Neural crest cell (in vitro differentiated cells): ENCODE measurements around the gene NUP50. TPM values are rescaled to one million over a fixed set of nuclear protein-coding genes. Genes with fewer than 3 reads are reported as not detected.

Source experiments
- DNase-seq: peaks from one replicate; pipeline ENCODE4 v3.0.0; 2021; ENCODE audit warnings: low read depth, mixed read lengths, low spot score
- H3K27ac Mint-ChIP-seq: one replicate; pipeline ENCODE4 v1.8.0; 2021; ENCODE audit warnings: mild to moderate bottlenecking, mixed read lengths; ENCODE audit not compliant: unreplicated experiment
- H3K27me3 Mint-ChIP-seq: 2 replicates; pipeline ENCODE4 v1.8.0; 2021; ENCODE audit warnings: low read depth, mild to moderate bottlenecking, mixed read lengths
- H3K36me3 Mint-ChIP-seq: 2 replicates; pipeline ENCODE4 v1.8.0; 2021; ENCODE audit warnings: low read depth, mild to moderate bottlenecking, mixed read lengths
- H3K4me1 Mint-ChIP-seq: 2 replicates; pipeline ENCODE4 v1.8.0; 2021; ENCODE audit warnings: mixed read lengths
- H3K4me3 Mint-ChIP-seq: one replicate; pipeline ENCODE4 v1.8.0; 2021; ENCODE audit warnings: mild to moderate bottlenecking, mixed read lengths
- H3K9me3 Mint-ChIP-seq: 2 replicates; pipeline ENCODE4 v1.8.0; 2021; ENCODE audit warnings: mixed read lengths
- total RNA-seq: library from RNA; stranded (reverse); gene quantifications from 2 replicates; pipeline ENCODE4 v1.2.1, GENCODE V29; 2021
- TF ChIP-seq, protein P1 (sequence below): fragments of 200-600 bp; sonication (generic); conservative IDR thresholded peaks from 2 replicates; pipeline ENCODE4 v1.5.0; 2021; ENCODE audit warnings: antibody characterized with exemption, mild to moderate bottlenecking

Gene NUP50
- total RNA-seq, 1 donor from 2014 or later, result 128 TPM

DNA sequence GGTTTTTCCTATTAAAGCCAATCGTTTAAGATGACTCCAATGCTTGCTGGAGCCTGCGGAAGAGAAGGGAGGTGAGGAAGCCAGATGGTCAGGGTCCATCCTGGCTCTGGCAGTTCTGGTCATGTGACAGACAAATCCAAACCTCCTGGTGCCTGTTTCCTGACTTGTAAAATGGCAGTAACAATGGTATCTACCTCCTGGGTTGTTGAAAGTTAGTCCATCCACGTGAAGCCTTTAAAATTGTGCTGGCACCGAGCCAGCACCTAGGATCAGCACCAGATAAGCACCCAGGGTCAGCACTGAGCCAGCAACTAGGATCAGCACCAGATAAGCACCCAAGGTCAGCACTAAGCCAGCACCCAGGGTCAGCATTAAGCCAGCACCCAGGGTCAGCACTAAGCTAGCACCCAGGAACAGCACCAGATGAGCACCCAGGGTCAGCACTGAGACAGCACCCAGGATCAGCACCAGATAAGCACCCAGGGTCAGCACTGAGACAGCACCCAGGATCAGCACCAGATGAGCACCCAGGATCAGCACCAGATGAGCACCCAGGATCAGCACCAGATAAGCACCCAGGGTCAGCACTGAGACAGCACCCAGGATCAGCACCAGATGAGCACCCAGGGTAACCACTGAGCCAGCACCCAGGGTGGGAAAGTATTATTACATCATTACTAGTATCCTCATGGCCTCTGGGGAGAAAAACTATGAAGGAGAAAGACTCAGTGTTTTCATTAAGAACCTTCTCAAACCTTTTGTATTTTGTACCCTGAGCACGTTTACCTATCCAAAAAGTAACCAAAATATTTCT lies 59.8 kb downstream of the NUP50 start:
- H3K36me3 Mint-ChIP-seq, result no peaks in the 10 kb centered on the region
- no peaks in the 10 kb centered on the region for H3K27me3 Mint-ChIP-seq
- H3K27ac Mint-ChIP-seq, result no peak overlapping the region
- no peaks in the 10 kb centered on the region for H3K9me3 Mint-ChIP-seq
- TF ChIP-seq, protein P1, sequence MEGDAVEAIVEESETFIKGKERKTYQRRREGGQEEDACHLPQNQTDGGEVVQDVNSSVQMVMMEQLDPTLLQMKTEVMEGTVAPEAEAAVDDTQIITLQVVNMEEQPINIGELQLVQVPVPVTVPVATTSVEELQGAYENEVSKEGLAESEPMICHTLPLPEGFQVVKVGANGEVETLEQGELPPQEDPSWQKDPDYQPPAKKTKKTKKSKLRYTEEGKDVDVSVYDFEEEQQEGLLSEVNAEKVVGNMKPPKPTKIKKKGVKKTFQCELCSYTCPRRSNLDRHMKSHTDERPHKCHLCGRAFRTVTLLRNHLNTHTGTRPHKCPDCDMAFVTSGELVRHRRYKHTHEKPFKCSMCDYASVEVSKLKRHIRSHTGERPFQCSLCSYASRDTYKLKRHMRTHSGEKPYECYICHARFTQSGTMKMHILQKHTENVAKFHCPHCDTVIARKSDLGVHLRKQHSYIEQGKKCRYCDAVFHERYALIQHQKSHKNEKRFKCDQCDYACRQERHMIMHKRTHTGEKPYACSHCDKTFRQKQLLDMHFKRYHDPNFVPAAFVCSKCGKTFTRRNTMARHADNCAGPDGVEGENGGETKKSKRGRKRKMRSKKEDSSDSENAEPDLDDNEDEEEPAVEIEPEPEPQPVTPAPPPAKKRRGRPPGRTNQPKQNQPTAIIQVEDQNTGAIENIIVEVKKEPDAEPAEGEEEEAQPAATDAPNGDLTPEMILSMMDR, result no peak
- no peak for DNase-seq
- H3K4me1 Mint-ChIP-seq, result peaks cover 61% of the 10 kb centered on the region
- H3K4me3 Mint-ChIP-seq, result no peak overlapping the region

GRCh38 chr22:45224331-45224730 lies 60.6 kb downstream of the NUP50 start:
- H3K9me3 Mint-ChIP-seq, result no peaks in the 10 kb centered on the region
- H3K27ac Mint-ChIP-seq, result peak overlapping the region; percentile 98
- H3K4me3 Mint-ChIP-seq, result no peak overlapping the region
- no peak for DNase-seq
- no peaks in the 10 kb centered on the region for H3K36me3 Mint-ChIP-seq
- TF ChIP-seq, protein P1, result no peak
- H3K27me3 Mint-ChIP-seq, result no peaks in the 10 kb centered on the region
- H3K4me1 Mint-ChIP-seq, result peaks cover 52% of the 10 kb centered on the region

DNA sequence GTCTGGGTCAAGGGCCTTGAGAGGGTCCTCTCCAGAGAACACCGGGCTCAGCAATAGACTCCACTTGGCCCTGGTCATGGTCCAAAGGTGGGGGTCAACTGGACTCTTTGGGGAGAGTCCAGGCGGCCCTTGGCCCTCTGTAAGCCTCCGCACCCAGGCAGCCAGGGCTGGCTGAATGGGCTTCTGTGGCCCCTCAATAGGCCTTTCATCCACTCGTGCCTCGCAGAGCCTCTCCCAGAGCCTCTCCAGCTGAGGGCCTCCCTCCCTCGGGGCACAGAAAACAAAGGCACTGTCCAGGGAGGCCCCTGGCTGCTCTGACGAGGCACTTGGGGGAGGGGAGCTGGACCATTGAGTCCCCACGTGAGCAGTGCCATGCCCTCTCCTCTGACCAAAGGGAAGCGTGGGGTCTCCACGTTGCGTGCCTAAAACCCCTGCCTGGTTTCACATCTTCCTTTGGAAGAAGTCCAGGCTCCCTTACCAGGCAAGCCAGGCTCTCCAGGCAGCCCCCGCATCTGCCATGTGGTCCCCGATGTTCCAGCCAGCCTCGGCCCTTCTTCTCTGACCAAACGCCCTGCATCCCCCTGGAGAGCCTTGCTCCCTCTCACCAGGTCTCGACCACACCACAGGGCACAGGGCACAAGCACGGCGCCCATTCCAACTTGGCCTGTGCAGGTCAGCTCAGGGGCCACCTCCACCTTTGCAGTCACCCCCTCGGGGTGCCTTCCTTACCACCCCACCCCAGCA lies 61.4 kb downstream of the NUP50 start:
- Mint-ChIP-seq H3K9me3 (no peaks in the 10 kb centered on the region), H3K36me3 (no peaks in the 10 kb centered on the region), H3K27me3 (no peaks in the 10 kb centered on the region), H3K4me3 (no peak overlapping the region), H3K27ac (peak overlapping the region; percentile 78), H3K4me1 (peaks cover 52% of the 10 kb centered on the region)
- TF ChIP-seq, protein P1, result no peak
- peak; percentile 36 for DNase-seq

- H3K36me3 Mint-ChIP-seq, result no peaks in the 10 kb centered on the region
- H3K27ac Mint-ChIP-seq, result peak overlapping the region; percentile 85
- TF ChIP-seq, protein P1, result no peak
- H3K9me3 Mint-ChIP-seq, result no peaks in the 10 kb centered on the region
- H3K4me1 Mint-ChIP-seq, result peaks cover 49% of the 10 kb centered on the region
- H3K4me3 Mint-ChIP-seq, result peak overlapping the region; percentile 63
- no peak for DNase-seq
- no peaks in the 10 kb centered on the region for H3K27me3 Mint-ChIP-seq
Observed at GRCh38 chr22:45225732-45226502, 62.2 kb downstream of the NUP50 start.

DNA sequence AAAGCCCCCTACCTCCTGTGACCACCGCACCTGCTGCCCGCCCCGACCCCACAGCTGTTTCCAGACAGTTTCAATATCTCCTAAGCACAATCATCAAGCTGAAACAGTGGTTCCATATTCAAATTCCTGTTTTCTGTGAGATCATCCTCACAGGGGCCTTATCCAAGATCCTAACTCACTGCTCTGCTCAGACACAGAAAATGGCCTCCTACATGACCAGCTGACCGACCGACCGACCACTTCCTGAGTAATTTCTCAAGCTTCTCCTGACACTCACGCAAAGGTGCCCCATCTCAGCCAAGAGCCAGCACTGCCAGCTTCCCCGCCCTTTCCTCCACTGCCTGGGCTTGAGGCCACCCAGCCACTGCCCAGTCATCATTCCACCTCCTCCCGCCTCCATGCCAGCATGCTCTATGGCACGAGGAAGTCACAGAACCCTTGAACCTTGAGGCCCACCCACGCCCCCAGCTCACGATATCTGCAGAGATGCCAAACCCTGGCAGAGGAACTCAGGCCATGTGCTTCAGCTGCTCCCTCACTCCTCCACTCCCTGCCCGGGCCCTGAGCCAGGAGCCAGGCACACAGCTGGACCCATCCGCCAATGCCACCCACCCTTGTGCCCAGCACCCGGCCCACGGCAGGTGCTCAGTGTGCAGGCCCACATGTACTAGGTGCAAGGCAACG lies 62.9 kb downstream of the NUP50 start:
- no peaks in the 10 kb centered on the region for H3K36me3 Mint-ChIP-seq
- peak overlapping the region; percentile 85 for H3K27ac Mint-ChIP-seq
- peaks cover 43% of the 10 kb centered on the region for H3K4me1 Mint-ChIP-seq
- no peaks in the 10 kb centered on the region for H3K27me3 Mint-ChIP-seq
- H3K4me3 Mint-ChIP-seq, result peak overlapping the region; percentile 63
- TF ChIP-seq, protein P1, result no peak
- H3K9me3 Mint-ChIP-seq, result no peaks in the 10 kb centered on the region
- DNase-seq, result no peak
